Measurements from ENCODE around the gene MACROD2.

The MACROD2 gene

GRCh38 chr20:14414560-14414959, 419.2 kb downstream of the MACROD2 start:
- no peak for TF ChIP-seq CTCF (IDR thresholded peaks at IDR 0.05)
- H3K9me3 ChIP-seq = no peaks in the 10 kb centered on the region

GRCh38 chr20:14415467-14415866, 420.2 kb downstream of the MACROD2 start:
- Histone ChIP-seq H3K27me3 (no peaks in the 10 kb centered on the region), H3K27ac (no peak overlapping the region)
- no peak for TF ChIP-seq CTCF (IDR thresholded peaks at IDR 0.05)

More at GRCh38 chr20:14414560-14414959, 419.2 kb downstream of the MACROD2 start:
- Histone ChIP-seq H3K4me3 (ENCODE audit: low read depth in 1 of 2, low read length in 1 of 2) (no peak overlapping the region), H3K27ac (no peak overlapping the region), H3K4me1 (ENCODE audit: control insufficient read depth in 1 of 2, insufficient read depth in 1 of 2, low read depth in 1 of 2, low read length in 1 of 2) (no peaks in the 10 kb centered on the region), H3K27me3 (no peaks in the 10 kb centered on the region), H3K36me3 (no peaks in the 10 kb centered on the region)

GRCh38 chr20:14418376-14418775, 423.1 kb downstream of the MACROD2 start:
- Histone ChIP-seq H3K4me3 (ENCODE audit: low read depth in 1 of 2, low read length in 1 of 2) (no peak overlapping the region), H3K36me3 (no peaks in the 10 kb centered on the region), H3K27ac (no peak overlapping the region), H3K27me3 (no peaks in the 10 kb centered on the region), H3K9me3 (no peaks in the 10 kb centered on the region), H3K4me1 (ENCODE audit: control insufficient read depth in 1 of 2, insufficient read depth in 1 of 2, low read depth in 1 of 2, low read length in 1 of 2) (no peaks in the 10 kb centered on the region)
- no peak for TF ChIP-seq CTCF (IDR thresholded peaks at IDR 0.05)

More at GRCh38 chr20:14415467-14415866, 420.2 kb downstream of the MACROD2 start:
- Histone ChIP-seq H3K4me1 (ENCODE audit: control insufficient read depth in 1 of 2, insufficient read depth in 1 of 2, low read depth in 1 of 2, low read length in 1 of 2) (no peaks in the 10 kb centered on the region), H3K4me3 (ENCODE audit: low read depth in 1 of 2, low read length in 1 of 2) (no peak overlapping the region), H3K9me3 (no peaks in the 10 kb centered on the region), H3K36me3 (no peaks in the 10 kb centered on the region)

GRCh38 chr20:14422892-14423291, 427.6 kb downstream of the MACROD2 start:
- no peaks in the 10 kb centered on the region for H3K27me3 ChIP-seq
- H3K27ac ChIP-seq = no peak overlapping the region
- H3K36me3 ChIP-seq = no peaks in the 10 kb centered on the region
- no peak overlapping the region for H3K4me3 ChIP-seq (ENCODE audit: low read depth in 1 of 2, low read length in 1 of 2)
- no peaks in the 10 kb centered on the region for H3K9me3 ChIP-seq
- no peak for TF ChIP-seq CTCF (IDR thresholded peaks at IDR 0.05)
- no peaks in the 10 kb centered on the region for H3K4me1 ChIP-seq (ENCODE audit: control insufficient read depth in 1 of 2, insufficient read depth in 1 of 2, low read depth in 1 of 2, low read length in 1 of 2)

GRCh38 chr20:14431568-14431967, 436.3 kb downstream of the MACROD2 start:
- H3K27ac ChIP-seq = no peak overlapping the region
- no peak overlapping the region for H3K4me3 ChIP-seq (ENCODE audit: low read depth in 1 of 2, low read length in 1 of 2)
- no peak for TF ChIP-seq CTCF (IDR thresholded peaks at IDR 0.05)
- H3K36me3 ChIP-seq = no peaks in the 10 kb centered on the region
- H3K9me3 ChIP-seq = no peaks in the 10 kb centered on the region
- H3K4me1 ChIP-seq (ENCODE audit: control insufficient read depth in 1 of 2, insufficient read depth in 1 of 2, low read depth in 1 of 2, low read length in 1 of 2) = no peaks in the 10 kb centered on the region
- no peaks in the 10 kb centered on the region for H3K27me3 ChIP-seq

GRCh38 chr20:14432085-14432484, 436.8 kb downstream of the MACROD2 start:
- TF ChIP-seq CTCF (IDR thresholded peaks at IDR 0.05) = no peak
- H3K27ac ChIP-seq = no peak overlapping the region
- H3K36me3 ChIP-seq = no peaks in the 10 kb centered on the region
- no peaks in the 10 kb centered on the region for H3K9me3 ChIP-seq
- H3K27me3 ChIP-seq = no peaks in the 10 kb centered on the region
- H3K4me3 ChIP-seq (ENCODE audit: low read depth in 1 of 2, low read length in 1 of 2) = no peak overlapping the region
- no peaks in the 10 kb centered on the region for H3K4me1 ChIP-seq (ENCODE audit: control insufficient read depth in 1 of 2, insufficient read depth in 1 of 2, low read depth in 1 of 2, low read length in 1 of 2)
